Activated CD4-positive, alpha-beta T cell treated with anti-CD3 and anti-CD28 coated beads for 48 hours (primary cell): ENCODE data around the gene ZNF148.

Experiments used
- DNase-seq: peaks from one replicate; pipeline ENCODE4 v3.0.0-alpha.2; 2020

The ZNF148 gene

DNA sequence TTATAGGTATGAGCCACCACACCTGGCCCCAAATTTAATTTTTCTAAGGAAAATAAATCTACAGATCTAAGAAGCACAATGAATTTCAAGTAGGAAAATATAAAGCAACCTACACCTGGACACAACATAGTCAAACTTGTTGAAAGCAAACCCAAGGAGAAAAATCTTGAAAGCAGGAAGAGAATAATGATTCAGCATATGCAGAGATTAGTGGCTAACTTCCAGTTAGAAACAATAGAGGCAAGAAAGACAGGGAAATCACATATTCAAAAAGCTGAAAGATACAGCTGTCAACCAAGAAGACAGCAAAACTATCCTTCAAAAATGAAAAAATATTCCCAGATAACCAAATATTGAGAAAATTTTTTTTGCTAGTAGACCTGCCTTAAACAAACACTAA, 49.4 kb downstream of the ZNF148 start:
- no peak for DNase-seq

DNA sequence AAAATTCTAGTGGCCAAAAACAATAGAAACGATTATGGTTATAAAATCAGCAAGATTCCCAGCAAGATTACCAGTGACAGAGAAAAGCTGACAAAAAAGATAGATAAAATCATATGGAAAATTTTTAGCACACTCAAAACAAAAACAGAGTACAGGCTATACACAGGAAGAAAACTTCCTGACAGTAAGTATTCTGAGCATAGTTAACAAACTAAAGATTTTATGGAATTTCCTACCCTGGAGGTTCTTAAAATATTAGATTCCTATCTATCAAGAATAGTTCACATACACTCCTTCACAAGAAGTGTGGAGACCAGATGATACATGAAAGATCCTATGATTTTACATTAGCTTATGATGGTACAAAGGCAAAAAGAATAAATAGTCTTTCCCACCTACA, 50.8 kb downstream of the ZNF148 start:
- DNase-seq = no peak

DNA sequence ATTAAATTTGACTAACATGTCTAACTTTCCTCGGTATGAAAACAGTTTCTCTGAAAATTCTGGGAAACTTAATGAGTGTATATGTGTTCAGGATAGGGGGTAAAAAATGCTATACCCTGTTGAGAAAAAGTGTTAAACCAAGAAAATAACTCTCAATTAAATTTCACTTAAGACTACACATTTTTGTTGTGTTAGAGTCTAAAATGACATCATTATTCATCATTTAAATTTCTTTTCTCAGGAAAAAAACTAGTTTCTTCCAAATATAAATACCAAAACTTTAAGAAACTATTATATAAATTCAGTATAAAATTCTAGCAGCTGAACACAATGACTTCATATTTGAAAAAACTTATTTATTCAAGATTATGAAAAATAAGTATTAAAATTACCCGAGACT, 52.2 kb downstream of the ZNF148 start:
- no peak for DNase-seq

DNA sequence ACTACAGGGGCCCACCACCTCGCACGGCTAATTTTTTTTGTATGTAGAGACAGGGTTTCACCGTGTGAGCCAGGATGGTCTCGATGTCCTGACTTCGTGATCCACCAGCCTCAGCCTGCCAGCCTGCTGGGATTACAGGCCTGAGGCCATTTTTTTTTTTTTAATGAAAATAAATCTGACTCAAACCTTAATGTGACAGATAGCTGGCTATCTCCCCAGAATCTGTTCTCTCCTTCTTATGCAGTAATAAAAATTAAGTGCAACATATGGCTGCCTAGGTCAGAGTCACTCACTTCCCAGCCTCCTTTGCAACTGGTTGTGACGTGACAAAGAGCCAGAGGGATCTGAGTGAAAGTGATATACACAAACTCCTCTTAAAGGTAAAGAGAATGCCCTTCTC, 53.0 kb downstream of the ZNF148 start:
- no peak for DNase-seq

DNA sequence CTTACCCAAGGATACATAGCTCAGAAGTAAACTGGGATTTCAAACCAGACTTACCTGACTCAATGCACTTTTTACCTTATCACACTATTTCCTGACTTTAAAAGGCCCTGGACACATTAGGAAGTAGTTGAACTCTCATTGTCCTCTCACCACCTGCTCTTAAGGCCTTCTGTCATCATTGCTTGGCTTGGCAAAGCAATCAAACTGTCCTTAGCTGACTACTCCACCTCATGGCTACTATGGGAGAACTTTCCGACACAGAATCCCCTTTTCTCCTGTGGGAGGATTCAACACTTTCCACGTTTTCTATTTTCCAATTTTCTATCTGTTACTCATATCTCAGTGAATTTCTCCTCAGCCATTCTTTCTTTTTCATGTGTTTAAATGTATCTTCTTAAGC, 55.4 kb downstream of the ZNF148 start:
- DNase-seq = no peak

DNA sequence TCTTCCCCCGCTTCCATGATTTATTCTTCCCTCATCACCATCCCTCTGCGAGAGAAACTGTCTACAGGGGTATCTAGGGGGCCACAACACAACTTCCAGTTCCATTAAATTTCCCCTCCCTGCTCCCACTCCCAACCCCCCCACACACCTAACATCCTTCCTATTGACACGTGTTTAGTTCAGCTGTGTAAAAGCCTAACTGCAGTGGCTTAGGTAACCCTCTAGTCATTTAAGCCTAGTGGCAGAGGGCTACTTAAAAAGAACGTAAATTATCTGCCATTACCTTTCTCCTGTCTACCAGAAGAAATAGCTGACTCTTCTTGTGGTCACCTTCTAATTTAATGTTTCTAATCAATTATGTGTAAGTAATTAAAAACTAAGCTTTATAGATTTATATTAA, 56.3 kb downstream of the ZNF148 start:
- DNase-seq = no peak

DNA sequence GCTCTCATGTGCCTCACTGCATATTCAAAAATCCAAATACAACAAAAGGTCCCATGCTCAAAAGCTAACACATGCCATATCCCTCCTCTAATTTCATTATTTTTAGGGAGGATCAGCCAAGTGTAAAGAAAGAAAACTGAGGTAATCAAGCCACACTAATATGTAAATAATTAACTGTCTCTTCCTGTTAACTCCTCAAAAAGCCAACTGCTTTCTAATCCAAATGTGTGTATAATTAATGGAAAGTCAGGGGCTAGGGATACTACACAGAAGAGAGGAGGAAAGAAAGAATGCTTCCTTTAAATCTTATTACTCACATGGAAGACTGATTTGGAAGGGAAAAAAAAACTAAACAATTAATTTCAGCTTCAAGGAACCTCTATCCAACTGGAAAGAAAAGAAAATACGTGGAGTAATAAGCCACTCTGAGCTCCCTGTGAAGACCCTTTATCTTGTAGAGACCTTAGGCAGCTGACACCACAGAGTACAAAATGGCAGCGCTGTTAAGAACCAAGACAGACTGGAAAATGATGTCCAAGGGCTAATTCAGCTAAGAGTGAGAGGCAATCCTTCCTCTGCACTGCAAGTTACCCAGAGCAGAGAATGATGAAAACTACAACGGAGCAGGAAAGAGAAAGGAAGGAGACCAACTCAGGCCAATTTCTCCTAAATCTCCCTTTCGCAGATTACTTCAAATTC, 56.8 kb downstream of the ZNF148 start:
- no peak for DNase-seq

DNA sequence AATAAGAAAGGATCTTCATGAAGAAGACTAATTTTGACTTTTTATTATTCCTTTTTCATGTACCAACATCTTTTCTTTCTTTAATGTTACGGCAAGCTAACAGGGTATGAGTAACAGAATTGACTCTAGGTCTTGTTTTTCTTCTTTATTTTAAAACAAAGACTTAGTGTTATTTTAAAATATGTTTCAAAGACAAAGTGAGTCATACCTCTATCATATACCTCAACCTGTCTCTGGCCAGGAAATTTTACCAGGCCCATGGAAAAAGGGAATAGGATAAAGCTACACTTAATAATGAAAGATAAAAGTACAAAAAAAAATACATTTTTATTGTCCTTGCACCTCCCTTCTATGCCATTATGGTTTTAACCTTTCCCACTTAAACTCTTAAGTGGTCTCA, 57.4 kb downstream of the ZNF148 start:
- DNase-seq = no peak

DNA sequence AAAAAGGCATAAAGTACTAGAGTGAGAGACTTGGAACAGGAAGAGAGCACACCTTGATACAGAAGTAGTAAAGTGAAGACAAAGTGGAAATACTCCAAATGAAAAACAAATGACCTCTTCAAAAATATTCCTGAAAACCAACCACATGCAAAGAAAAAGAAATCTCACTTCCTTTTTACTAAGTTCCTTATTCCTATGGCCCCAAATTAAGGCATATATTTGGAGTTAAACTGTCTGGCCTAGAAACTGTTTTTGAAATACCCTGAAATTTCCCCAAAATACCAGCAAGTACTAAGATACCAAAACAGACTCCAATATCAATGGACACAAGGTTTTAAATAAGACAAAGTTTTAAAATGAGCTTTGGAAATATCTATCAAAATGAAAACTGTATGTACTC, 58.2 kb downstream of the ZNF148 start:
- DNase-seq = no peak

DNA sequence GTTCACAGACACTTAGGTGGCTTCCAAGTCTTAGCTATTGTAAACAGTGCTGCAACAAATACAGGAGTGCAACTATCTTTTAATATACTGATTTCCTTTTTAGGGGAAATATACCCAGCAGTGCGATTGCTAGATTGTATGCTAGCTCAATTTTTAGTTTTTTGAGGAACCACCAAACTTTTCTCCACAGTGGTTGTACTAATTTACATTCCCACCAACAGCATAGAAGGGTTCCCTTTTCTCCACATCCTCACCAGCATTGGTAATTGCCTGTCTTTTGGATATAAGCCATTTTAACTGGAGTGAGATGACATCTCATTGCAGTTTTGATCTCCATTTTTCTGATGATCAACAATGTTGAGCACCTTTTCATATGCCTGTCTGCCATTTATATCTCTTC, 58.9 kb downstream of the ZNF148 start:
- no peak for DNase-seq

DNA sequence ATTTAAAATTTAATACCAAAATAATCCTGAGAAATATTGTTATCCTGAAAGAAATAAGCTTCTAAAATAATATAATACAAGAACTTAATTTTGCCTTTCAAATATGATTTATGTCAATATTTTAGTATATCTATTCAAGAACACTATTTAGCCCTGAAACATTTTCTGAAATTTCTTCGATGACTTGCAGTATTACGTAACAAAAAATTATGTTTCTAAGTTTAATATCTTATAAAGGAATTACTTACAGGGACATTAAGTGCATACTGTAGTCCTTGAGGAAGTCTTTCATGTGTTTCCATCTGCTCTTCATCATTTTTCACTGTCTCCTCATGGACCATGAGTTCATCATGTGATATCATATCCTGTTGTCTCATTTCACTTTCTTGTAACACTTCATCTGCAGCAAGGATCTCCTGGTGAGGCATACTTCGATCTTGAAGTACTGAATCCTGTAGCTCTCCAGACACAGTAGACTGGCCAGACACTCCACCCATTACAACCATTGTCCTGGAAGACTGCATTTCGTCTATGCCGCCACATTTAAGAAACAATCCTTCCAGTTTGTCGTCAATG, 62.0 kb downstream of the ZNF148 start:
- no peak for DNase-seq

DNA sequence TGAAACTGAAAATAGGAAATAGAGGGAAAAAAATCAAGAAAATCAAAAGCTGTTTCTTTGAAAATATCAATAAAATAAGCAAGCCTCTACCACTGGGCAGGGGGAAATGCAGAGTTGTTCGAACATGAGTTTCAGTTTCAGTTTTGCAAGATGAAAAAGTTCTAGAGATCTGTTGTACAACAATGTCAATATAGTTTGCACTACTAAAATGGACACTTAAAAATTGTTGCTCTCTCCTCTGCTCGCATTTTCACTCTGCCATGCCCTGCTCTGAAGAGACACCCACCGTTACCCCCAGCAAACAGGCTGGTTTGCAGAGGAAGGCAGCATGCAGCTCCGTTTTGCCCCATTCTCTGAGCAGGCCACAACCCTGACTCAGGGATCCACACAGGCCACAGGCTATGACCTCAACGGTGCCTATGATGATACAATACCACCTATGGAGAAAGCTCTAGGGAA, 64.5 kb downstream of the ZNF148 start:
- DNase-seq = peak; percentile 68

DNA sequence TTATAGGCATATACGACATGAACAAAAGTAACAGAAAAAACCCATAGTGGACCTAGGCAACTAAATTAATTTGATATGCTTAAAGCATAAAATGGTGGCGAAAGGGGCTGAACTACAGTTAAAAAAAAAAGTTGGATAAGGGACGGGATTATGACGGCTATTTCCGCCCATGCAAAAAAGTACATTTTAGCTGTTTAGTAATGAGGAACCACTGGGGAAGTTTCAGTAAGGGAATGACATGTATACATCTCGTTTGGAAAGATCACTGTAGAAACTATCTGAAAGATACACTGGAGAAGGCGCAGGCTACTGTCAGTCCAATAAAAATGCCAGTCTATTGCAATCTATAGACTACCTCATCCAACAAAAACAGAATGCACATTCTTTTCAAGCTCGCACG, 65.6 kb downstream of the ZNF148 start:
- no peak for DNase-seq

DNA sequence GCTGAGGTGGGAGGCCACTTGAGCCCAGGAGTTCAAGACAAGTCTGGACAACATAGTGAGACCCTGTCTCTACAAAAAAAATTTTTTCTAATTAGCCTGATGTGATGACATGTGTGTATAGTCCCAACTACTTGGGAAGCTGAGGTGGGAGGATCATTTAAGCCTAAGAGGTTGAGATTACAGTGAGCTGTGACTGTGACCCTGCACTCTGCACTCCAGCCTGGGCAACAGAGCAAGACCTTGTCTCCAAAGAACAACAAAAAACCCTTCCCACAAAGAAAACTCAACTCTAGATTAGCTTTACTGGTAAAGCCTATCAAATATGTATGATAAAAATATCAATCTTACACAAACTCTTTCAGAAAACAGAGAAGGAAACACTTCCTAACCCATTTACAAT, 68.5 kb downstream of the ZNF148 start:
- DNase-seq = no peak

DNA sequence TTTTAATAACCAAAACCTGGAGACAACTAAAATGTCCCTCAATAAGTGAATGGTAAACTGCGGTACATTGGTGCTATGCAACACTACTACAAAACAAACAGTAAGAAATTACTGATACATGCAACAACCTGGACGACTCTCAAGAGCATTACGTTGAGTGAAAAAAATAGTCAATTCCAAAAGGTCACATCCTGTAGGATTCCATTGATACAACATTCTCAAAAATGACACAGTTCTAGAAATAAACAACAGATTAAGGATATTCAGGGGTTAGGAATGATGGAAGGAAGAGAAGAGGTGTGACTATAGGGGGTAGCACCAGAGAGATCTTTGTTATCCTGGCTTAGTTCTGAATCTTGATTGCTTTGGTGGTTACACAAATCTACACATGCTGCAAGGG, 72.2 kb downstream of the ZNF148 start:
- DNase-seq = no peak

DNA sequence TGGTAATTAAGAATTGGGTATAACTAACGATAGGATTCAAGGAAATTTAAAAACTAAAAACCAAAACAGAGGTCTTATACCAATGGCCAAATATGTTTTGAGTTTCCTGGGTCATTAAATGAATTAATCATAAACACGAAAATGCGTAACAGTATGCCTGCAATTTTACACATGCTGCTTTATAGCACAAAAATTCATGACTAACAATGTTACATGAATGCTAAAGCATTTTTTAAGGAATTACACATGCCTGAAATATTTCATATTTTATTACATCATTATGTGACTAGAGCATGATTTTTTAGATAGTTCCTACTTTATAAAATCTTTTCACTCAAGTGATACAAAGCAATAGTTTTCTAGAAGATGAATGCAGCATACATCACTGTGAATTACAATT, 74.7 kb downstream of the ZNF148 start:
- no peak for DNase-seq

DNA sequence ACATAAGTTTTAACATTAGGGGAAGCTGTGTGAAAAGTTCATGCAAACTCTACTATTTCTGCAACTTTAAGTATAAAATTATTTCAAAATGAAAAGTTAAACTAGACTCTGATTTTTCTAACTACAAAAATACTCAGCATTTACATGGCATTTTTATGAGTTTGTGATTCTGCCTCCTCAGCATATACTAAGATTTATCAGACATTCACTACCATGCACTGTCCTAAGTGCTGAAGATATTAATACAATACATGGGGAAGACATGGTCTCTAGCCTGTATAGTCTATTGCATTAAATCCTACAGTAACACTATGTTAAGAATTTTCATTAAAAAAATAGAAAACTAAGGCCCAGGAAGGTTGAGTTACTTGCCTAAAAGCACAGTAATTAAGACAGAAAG, 80.7 kb downstream of the ZNF148 start:
- DNase-seq = no peak

DNA sequence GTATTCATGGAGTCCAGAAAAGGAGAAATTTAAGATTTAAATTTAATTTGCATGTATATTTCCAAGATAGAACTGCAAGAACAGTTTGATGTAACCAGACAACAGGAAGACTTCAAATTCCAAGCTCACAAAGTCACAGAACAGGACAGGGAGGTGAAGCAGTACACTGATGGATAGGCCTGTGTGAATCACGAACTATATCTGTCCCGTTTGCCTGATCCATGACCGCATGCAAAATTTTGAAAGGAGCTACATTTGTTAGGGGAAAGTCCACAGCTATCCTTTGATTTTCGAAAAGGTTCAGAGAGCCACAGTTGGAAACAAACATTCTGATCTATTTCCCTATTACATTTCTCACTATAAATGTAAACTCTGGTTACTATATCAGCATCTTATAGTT, 83.1 kb downstream of the ZNF148 start:
- DNase-seq = no peak

DNA sequence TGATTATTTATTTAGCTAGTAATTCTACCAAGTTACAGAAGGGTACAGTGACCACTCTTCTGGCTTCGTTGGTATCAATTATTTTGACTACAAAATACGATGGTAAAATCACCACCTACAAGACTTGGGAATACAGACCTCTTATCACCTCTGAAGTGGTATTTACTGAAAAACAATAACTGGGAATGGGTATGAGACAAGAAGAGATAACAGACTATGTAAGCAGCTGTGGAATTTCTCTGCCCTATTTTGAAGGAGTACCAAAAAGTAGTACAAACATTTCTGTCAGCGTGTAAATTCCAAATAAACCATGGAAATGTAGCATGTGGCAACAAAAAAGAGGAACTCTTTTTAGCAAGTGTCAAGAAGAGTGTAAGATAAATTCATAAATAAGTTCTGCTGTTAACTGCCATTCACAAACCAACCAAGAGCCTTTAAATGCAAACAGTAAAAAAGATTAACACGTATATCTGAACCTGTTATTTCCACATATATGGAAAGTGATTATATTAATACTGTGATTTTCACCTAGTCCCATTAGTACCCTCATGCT, 85.6 kb downstream of the ZNF148 start:
- DNase-seq = no peak

DNA sequence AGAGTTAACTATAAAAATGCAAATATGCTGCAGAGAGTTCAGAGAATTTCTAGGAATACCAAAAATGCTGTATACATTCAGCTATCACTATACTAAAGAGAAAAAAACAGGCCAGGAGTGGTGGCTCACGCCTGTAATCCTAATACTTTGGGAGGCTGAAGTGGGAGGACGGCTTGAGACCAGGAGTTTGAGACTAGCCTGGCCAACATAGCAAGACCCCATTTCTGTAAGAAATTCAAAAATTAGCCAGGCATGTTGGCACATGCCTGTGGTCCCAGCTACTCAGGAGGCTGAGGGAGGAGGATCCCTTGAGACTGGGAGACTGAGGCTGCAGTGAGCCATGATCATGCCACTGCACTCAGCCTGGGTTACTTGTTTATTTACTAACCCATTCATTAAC, 87.9 kb downstream of the ZNF148 start:
- DNase-seq = no peak

DNA sequence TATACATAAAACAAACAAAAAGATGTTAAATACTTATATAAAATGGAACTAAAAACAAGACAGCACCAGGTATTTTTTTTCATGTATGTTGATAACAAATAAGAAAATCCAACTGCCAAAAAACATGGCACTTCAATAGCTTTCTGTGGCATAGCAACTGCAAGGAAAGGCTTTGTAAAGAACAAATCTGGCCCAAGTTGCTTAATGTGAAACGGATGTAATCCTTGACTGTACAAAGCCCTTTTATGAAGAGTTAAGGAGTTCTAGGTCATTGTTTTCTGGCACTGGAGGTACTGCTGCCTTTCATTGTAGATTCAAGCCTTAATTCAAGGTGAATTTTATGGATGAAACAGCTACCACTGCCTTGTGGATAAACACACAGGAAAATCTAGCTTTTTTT, 93.7 kb downstream of the ZNF148 start:
- DNase-seq = no peak

DNA sequence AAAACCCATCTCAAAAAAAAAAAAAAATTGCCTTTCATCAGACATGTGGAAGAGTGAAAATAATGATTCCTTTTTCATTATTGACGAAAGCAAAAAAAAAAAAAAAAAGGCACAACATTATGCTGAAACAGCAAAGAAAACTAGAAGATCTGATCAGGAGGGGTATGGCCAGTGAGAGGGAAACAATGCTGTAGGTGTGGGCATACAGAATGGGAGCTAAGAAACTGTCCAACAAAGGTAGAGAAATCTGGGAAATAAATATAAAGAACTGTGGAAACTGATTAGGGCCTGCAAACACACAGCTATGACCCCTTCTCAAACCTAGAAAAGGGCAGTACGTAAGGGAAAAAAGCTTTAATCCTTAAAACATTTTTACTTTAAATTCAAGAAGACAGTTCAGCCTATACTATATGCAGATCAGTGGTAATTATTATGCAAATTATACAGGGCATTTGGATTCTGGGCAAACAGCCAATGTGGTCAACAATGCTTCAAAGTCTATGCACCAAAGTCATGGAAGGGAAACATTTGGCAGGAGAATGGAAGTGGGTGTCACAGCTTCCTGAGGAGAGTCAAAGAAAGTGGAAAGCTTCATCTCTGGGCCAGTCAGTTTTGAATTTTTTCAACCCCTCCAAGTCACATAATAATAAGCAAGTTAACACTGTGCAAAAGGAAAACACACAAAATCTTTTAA, 94.3 kb downstream of the ZNF148 start:
- DNase-seq = no peak

DNA sequence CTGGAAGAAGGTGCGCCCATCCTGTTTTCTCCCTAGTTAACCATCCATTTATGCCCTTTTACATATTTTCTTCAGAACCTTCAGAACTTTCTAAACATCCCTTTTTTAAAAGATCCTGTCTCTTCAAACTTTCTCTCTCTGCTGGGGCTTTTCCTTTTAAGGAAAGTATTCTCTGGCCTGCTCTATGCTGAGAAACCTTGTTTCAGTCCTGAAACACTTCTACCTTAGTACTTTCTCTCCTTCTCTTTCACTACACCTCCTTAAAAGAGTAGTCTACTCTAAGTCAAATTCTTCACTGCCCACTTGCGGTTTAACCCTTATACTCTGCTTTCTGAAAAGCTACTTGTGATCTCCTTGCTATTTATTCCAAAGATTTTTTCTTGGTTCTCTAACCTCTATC, 97.0 kb downstream of the ZNF148 start:
- no peak for DNase-seq

DNA sequence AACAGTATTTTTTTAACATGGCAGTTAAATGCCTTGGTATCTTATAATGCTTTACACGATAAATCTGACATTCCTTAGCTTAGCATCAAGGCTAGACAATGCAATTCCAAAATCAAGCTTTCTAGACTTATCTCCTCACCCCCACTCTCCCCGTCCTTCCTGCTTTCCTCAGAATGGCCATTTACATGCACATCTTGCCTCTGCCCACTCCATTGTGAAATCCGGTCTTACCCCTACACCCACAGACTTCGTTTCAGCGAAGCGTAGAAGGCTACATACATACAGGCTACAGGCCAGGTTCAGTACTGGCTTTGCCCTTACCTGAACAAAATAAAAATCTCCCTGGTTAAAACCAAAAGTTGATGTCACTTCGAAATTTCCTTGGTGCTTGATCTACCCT, 104.0 kb downstream of the ZNF148 start:
- no peak for DNase-seq
